22Rv1 (cell line): Measurements from ENCODE around the gene SLIT3.

ENCODE experiments used
- H3K27ac ChIP-seq: fragments of 450-650 bp; 2 replicates; pipeline ENCODE4 v1.5.1; 2017
- CTCF ChIP-seq: fragments of 450-650 bp; IDR thresholded peaks from 2 replicates; pipeline ENCODE4 v1.5.1; 2017; ENCODE audit warnings: mild to moderate bottlenecking
- ZFX ChIP-seq: fragments of 450-650 bp; IDR thresholded peaks from 2 replicates; pipeline ENCODE4 v1.6.1; 2017; ENCODE audit warnings: antibody characterized with exemption, borderline replicate concordance

Gene SLIT3

GRCh38 chr5:168941901-168942300, 359.0 kb downstream of the SLIT3 start:
- H3K27ac ChIP-seq = no peak overlapping the region

GRCh38 chr5:168940712-168941111, 360.2 kb downstream of the SLIT3 start:
- TF ChIP-seq ZFX (no peak), CTCF (no peak)
- H3K27ac ChIP-seq = no peak overlapping the region

More at GRCh38 chr5:168941901-168942300, 359.0 kb downstream of the SLIT3 start:
- TF ChIP-seq CTCF (no peak), ZFX (no peak)

- TF ChIP-seq CTCF (no peak), ZFX (no peak)
- no peak overlapping the region for H3K27ac ChIP-seq
Observed at GRCh38 chr5:168939887-168940544, 360.9 kb downstream of the SLIT3 start.

GRCh38 chr5:168939156-168939800, 361.7 kb downstream of the SLIT3 start:
- H3K27ac ChIP-seq = no peak overlapping the region
- TF ChIP-seq ZFX (no peak), CTCF (no peak)

- no peak overlapping the region for H3K27ac ChIP-seq
- no peak for TF ChIP-seq ZFX
- TF ChIP-seq CTCF = no peak
Observed at GRCh38 chr5:168936511-168936910, 364.4 kb downstream of the SLIT3 start.

- TF ChIP-seq ZFX (no peak), CTCF (no peak)
- no peak overlapping the region for H3K27ac ChIP-seq
Observed at GRCh38 chr5:168935183-168935582, 365.8 kb downstream of the SLIT3 start.

GRCh38 chr5:168934169-168934568, 366.8 kb downstream of the SLIT3 start:
- H3K27ac ChIP-seq = no peak overlapping the region
- TF ChIP-seq CTCF (no peak), ZFX (no peak)
